HCT116 (cell line): ENCODE measurements around the gene ARHGEF10L.

ENCODE experiments used
- POLR2A ChIP-seq: IDR thresholded peaks from 2 replicates; pipeline ENCODE4 v1.7.0; 2011; ENCODE audit warnings: borderline replicate concordance; ENCODE audit not compliant: insufficient read depth, insufficient read length; ENCODE audit errors: extremely low read depth
- TCF7L2 ChIP-seq: IDR thresholded peaks from 2 replicates; pipeline ENCODE4 v1.7.0; 2011; ENCODE audit warnings: borderline replicate concordance, inconsistent platforms; ENCODE audit not compliant: insufficient read depth, insufficient read length; ENCODE audit errors: extremely low read depth

DNA sequence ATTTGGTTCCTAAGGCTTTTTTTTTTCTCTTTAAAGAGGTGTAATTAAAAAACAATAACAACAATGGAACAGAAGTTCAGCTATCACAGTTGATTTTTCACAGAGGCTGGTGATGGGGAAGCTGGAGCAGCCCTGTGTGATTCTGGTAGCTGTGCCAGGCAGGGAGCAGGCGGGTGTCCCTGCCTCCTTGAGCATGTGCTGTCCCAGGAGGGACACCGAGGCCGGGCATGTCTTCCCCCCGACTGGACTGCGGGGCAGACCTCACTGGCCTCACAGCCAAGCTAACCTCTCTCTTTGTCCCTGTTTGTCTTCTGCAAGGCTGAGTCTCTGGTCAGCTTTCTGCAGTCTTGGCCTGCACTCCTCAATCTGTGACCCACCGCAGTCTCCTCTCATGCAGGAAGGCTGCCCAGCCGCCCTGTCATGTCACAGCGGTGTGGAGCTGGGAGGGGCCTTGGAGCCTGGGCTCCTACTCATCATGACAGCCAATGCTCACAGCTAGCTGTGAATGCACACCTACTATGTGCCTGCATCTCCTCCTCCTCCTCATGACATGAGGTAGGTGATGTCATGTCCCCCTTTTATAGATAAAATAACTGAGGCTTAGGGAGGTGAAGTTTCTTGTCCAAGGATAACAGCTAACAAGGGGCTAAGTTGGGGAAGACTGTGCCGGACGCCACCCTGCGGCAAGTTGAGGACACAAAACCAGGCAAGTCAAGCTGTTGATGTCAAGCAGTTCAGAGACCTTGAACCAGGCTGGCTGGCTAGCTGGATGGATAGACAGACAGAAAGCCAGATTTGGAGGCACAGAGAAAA lies 205.4 kb downstream of the ARHGEF10L start:
- TF ChIP-seq TCF7L2 (no peak), POLR2A (no peak)
